Skin of body (tissue), 2 donors: ENCODE measurements around the gene RABL6. TPM values are rescaled to one million over a fixed set of nuclear protein-coding genes. Genes with fewer than 3 reads are reported as not detected.
"Not testable (repeated sequence)": the region's sequence is repeated elsewhere in the genome, so short reads cannot be mapped to it uniquely, and the experiment has no call there.

Experiments used
- DNase-seq: peaks from one replicate; lab custom pipeline; 2025; lab: John Stamatoyannopoulos, UW
- total RNA-seq: library from RNA; depleted of rRNA; stranded (reverse); fragments of >200 nt; gene quantifications from one replicate; pipeline ENCODE4 v1.2.3, GENCODE V29; 2014

RABL6 gene
- total RNA-seq, 1 donor from 2014 or later = 28.0 TPM

DNA sequence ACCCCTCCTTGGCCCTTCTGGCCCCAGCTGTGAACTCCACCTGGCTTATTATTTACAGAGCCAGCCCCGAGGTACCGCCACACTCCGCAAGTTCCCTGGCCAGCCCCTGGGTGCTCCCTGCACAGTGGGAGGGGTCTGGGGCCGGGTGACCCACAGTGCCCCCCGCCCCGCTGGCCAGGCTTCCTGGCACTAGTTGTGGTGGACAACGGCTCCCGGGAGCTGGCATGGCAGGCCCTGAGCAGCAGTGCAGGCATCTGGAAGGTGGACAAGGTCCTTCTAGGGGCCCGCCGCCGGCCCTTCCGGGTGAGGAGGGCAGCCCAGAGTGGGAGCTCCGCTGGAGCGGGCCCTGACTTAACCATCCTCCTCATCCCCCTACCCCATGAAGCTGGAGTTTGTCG is 48.3 kb downstream of the RABL6 start:
- DNase-seq = no peak

DNA sequence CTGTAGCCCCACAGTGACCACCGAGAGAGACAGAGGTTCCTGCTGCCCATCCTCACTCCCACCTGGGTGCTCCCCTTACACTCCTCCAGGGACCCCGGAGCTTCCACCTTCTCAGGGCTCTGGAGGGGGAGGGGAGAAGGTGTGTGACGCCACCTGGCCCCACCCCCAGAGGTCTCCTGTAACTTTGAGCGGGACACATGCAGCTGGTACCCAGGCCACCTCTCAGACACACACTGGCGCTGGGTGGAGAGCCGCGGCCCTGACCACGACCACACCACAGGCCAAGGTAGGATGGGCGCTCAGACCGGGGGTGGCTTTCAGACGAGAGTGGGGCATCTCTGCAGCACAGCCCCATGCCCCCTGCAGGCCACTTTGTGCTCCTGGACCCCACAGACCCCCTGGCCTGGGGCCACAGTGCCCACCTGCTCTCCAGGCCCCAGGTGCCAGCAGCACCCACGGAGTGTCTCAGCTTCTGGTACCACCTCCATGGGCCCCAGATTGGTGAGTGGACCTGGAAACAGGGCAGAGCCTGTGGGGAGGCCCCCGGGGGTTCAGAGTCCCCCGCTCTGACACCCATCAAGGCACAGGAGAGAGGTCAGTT is 48.9 kb downstream of the RABL6 start:
- no peak for DNase-seq

DNA sequence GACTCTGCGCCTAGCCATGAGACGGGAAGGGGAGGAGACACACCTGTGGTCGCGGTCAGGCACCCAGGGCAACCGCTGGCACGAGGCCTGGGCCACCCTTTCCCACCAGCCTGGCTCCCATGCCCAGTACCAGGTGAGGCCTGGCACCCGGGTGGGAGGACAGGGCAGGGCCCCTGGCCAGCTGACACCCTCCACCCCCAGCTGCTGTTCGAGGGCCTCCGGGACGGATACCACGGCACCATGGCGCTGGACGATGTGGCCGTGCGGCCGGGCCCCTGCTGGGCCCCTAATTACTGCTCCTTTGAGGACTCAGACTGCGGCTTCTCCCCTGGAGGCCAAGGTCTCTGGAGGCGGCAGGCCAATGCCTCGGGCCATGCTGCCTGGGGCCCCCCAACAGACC is 49.4 kb downstream of the RABL6 start:
- no peak for DNase-seq

DNA sequence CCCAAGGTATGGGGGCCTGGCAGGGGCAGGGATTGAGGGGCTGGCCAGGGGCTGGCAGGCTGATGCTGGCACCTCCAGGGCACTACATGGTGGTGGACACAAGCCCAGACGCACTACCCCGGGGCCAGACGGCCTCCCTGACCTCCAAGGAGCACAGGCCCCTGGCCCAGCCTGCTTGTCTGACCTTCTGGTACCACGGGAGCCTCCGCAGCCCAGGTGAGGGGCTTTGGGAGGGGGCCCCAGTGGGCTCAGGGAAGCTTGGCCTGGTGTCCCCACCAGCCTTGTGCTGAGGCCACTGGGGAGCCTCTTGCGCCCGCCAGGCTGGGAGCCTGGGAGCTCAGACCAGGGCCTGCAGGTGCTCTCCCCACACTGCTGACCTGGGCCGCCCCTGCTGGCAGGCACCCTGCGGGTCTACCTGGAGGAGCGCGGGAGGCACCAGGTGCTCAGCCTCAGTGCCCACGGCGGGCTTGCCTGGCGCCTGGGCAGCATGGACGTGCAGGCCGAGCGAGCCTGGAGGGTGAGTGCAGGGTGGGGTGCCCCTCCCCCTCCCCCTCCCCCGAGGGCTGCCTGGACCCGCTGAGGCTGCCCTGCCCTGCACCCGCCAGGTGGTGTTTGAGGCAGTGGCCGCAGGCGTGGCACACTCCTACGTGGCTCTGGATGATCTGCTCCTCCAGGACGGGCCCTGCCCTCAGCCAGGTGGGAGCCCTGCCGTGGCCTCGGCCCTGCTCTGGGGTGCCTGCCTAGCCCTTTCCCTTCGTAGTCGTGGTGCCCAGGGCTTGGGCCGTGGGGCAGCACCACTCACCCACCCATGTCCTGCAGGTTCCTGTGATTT is 50.0 kb downstream of the RABL6 start:
- DNase-seq = no peak

DNA sequence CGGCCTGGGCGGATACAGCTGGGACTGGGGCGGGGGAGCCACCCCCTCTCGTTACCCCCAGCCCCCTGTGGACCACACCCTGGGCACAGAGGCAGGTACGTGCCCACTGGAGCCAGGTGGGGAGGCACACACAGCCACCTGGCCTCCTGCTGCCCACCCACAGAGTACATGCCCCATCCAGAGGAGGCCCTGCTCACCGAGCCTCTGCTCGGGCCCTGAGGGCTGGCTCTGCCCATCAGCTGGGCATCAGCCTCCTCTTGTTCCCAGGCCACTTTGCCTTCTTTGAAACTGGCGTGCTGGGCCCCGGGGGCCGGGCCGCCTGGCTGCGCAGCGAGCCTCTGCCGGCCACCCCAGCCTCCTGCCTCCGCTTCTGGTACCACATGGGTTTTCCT is 50.7 kb downstream of the RABL6 start:
- no peak for DNase-seq

DNA sequence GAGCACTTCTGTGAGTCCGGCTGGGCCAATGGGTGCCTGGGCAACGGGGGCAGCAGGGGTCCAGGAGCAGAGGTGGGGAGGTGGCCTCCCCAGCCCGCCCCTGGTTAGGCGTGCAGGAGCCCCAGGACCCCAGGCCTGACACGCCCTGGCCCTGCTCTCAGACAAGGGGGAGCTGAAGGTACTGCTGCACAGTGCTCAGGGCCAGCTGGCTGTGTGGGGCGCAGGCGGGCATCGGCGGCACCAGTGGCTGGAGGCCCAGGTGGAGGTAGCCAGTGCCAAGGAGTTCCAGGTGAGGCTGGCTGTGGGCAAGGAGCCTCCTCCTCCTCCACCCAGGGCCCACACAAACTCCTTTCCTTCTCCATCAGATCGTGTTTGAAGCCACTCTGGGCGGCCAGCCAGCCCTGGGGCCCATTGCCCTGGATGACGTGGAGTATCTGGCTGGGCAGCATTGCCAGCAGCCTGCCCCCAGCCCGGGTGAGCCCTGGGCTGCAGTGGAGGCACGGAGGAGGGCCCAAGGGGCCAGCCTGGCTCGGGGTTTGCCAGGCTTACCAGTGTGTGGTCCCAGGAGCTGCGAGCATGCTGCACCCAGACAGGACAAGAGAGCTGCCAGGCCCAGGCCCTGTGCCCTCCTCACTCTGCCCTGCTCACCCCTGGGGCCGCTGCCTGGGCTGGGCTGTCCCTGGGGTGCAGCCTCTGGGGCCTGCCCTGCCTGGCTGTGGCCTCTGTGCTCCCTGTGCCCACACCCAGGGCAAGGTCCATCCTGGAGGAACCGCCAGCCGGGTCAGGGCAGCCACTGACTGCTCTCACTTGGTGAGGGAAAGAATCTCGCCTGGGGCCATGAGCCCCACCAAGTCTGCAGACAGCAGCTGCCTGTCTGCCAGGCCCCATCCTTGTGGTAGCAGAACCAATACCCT is 51.4 kb downstream of the RABL6 start:
- DNase-seq = no peak

DNA sequence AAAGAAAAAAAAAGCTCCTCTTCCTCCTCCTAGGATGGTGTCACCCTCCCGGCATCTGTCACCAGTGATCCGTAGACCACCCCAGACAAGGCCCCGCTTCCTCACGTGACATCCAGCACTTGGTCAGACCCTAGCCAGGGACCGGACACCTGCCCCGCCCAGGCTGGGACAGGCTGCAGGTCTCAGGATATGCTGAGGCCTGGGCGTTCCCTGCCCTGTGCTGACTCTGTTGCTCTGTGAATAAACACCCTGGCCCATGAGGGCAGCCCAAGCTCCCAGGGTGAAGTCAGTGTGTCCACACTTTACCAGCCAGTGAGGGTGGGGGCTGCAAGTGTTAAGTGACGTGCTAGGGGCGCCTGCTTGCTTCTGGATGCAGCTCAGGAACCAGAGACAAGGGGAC is 52.8 kb downstream of the RABL6 start:
- DNase-seq = no peak

DNA sequence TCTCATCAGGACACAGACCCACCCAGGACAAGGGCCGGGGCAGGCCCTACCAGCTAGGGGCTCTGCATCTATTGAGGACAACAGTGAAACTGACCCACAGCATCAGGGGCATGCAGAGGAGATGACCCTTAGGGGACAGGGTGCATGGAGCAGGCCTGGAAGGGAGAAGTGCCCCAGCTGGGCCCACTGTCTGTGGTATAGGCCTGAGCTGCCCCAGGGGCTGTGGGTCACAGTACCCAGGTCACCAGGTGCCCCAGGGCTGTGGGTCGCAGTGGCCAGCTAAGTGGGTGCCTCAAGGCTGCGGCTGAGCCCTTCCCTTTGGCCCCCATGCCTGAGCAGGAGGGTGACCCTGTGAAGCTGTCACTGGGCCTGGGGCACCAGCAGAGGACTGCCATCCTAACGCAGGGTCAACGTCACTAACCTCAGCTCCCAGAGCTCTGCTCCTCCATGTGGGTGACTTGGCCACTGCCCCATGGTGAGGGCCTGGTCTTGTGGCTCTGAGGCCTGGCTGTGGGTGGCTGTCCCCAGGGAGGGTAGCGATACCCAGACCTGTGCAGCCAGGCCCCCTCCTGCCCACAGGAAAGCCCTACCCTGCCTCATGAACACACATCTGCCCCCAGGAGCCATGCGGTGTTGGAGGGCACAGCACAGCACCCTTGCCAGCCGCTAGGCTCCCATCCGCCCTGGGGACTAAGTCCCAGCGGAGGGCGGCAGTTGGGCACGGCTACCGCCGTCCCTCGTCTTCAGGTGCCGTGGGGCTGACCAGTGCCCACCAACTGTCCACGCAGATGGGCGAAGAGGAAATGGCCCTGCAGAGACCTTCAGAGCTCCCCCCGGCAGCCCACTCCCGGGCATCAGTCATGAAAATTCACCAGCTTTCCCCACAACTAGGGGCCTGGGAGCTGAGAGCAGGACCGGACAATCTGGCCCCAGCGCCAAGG is 53.5 kb downstream of the RABL6 start:
- no peak for DNase-seq

DNA sequence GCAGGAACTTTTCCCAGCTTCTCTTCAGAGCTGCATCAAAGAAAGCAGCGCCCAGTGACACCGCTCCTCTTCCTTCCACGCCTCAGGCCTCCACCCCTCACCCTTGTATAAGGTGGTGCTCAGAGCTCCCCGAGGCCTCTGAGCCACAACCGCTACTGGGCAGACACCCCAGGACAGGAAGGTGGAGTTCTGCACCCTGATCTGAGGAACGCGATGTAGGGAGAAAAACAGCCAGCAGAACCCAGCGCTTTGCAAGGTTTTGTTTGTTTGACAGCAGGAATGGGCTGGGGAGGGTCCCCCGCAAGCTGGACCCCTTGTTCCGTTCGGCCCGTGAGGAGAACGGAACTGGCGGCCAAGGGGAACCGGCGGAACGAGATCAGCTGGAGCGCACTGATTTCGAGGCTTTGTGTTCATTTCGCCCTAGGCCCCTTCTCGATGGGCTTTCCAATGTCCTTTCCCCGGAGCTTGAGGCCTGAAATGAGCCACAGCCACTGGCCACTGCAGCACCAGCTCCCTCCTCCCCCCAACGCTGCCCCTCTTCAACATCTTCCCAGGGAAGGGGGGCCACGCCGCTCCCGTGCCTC is 54.2 kb downstream of the RABL6 start:
- DNase-seq = no peak

DNA sequence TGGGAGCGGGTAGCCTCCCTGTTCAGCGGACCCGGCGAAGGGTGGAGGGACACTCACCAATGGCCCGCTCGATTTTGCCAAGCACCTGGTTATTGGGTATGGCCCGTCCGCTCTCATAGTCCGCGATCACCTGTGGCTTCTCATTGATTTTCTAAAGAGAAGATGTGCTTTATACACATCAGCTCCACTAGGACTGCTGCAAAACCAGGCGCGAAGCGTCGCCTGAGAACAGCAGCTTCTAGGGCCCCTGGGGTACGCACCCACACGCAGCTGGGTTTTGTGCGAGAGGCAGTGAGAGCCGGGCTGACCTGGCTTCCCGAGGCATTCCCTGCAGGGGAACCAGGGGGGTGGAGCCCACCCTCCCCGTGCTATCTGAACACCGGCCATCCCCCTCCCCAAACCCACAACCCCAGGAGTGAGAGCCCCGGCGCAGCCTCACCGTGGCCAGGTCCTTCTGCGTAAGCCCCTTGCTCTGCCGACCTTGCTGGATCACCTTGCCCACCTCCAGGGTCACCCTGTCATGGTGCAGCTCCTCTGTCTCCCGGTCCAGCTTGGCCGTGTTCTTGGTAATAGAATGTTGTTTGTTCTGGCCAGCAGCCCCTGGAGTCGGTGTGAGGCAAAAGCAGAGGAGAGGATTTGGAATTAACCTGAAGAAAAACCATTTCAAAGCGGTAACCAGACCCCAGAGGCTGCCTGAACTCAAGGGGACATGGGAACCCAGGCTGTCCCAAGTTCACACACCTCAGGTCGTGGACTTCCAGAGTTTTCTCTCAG is 55.3 kb downstream of the RABL6 start:
- DNase-seq = no peak

DNA sequence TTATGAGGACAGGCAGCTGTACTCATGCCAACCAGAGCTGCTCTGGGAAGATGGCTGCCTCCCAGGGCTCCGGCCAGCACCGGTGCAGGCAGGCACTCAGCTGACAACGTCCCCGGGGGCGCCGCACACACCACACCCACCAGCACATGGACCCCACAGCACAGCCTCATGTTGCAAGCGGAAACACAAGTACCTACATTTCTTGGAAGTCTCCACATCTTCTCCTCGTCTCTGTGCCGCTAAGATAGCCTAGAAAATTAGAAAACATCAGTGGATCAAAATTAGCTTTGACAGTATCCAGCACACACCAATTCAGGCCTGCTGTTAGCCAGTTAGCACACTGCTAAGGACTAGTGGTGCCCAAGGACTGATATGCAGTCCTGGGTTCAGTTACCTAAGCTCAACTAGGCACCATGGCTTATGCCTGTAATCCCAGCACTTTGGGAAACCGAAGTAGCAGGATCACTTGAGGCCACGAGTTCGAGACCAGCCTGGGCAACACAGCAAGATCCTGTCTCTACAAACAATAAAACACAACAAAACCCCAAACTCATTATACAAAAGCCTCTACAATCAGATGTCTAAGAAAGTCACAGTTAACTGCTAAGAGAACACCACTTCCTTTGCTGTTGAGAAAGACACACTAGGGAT is 56.0 kb downstream of the RABL6 start:
- no peak for DNase-seq

DNA sequence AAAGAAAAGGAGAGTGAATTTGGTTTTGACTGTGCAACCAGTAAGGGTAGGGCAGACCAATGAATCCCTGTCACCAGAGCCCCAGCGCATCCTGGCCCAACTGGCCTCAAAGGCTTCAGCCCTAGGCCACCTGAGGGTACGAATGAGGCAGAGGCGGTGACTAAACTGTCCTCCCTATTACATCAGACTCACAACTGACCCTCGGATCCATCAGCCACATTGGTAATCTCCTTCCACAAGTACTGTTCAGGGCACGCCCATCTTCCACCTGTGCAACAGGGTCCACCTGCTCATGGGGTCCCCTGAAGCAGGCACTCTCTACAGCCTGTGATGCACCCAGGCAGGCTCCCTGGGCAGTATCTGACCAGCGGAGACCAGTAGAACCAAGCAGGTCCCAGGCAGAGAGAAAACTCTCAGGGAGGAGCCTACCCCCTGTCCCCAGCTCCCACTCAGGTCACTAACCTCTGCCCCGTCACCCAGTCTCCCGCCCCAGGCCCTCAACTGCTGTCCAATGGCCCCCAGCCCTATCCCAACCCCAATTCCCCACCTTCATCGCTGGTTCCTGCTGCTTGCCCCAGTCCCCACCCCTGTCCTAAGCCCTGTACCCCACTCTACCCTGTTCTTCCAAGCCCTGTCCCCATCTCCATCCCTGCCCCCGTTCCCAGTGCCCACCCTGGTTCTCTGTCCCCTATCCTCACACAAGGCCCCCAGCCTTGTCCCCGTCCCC is 57.5 kb downstream of the RABL6 start:
- no peak for DNase-seq

DNA sequence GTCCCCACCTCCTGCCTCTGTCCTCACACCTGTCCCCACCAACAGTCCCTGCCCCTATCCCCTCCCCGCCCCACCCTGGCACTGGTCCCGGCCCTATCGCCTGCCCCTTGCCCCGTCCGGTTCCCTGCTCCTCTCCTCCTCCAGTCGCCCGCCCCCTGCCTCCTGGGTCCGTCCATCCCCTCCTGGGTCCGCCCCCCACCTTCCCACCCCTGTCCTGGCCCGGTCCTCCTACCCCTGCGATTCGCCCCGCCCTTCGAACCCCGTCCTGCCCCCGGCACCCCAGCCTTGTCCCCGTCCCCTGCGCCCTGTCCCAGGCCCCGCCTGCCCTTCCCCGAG is 58.0 kb downstream of the RABL6 start:
- DNase-seq = no peak

DNA sequence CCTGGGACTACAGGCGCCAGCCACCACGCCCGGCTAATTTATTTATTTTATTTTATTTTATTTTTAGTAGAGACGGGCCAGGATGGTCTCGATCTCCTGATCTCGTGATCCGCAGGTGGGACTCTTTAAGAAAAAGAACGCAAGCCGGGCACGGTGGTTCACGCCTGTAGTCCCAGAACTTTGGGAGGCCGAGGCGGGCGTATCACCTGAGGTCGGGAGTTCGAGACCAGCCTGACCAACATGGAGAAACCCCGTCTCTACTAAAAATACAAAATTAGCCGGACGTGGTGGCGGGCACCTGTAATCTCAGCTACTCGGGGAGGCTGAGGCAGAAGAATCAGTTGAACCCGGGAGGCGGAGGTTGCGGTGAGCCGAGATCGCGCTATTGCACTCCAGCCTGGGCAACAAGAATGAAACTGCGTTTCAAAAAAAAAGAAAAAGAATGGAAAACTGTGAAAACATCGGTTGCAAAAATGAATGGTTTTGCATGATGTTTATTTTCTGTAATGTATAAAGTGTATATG is 59.2 kb downstream of the RABL6 start:
- not testable (repeated sequence) for DNase-seq

DNA sequence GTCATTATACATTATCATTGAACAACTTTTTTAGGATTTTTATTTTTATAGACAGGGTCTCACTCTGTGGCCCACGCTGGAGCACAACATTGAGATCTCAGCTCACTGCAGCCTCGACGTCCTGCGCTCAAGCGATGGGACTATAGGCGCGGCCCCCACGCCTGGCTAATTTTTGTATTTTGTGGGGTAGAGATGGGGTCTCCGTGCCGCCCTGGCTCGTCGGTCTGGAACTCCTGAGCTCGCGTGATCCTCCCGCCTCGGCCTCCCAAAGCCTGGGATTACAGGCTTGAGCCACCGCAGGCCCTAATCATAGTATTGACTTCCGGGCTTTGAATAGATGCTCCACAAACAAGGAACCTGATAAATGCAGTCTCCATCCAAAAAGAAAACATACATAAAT is 59.7 kb downstream of the RABL6 start:
- no peak for DNase-seq

DNA sequence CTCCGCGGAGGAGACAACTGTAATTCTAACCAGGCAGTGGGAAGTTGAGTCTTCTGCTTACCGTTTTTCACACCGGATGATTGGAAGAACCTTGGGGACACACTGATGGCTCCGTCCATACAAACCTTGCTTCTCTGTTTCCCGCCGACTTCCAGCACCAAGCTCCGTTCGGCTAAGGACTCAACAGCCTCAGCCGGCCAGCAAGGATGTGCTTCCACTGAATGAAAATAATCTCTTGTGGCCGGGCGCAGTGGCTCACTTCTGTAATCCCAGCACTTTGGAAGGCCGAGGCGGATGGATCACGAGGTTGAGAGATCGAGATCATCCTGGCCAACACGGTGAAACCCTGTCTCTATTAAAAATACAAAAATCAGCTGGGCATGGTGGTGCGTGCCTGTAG is 60.2 kb downstream of the RABL6 start:
- no peak for DNase-seq

DNA sequence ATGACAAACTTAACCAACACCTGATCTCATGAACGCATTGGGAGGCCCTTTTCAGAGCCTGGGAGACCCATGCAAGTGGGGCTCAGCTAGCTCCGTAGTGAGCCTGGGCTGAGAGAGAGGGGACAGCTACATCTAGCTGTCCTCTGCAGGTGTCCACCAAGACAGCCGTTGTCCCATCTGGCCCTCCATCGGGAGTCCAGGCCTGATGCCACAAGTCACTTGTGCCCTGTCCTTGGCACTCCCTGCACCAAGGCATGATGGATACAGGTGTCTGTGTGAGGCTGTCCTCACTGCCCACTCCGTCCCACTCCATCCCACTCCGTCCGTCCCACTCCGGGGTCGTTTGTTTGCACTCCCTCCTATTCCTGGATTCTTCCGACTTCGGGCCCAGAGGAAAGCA is 60.9 kb downstream of the RABL6 start:
- no peak for DNase-seq

DNA sequence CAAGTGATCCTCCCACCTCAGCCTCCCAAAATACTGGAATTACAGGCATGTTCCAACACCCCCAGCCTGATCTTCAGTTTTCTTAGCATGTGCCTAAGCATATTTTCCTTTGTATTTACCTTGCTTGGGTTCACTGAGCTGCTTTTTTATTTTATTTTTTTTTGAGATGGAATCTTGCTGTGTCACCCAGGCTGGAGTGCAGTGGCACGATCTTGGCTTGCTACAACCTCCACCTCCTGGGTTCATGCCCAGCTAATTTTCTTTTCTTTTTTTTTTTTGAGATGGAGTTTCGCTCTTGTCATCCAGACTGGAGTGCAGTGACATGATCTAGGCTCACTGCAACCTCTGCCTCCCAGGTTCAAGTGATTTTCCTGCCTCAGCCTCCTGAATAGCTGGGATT is 61.9 kb downstream of the RABL6 start:
- not testable (repeated sequence) for DNase-seq

DNA sequence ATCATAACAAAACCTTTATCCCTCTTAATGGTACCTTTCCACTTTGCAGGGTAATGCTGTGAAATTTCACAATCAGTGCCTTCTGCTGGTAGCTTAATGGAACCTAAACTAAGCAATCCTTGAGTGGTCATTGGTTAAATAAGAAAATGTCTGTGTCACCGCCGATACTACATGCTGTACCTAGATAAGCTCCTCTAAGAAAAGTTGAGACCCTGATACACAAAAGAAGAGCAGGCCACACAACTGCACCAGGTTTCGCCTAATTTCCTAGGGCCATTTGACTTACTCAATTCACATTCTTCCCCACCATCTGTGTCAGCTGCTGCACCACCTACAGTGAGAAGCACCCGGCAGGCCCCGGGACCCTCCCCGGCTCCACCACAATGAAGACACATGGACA is 67.4 kb downstream of the RABL6 start:
- no peak for DNase-seq
